Gastroesophageal sphincter (tissue), 3 donors: ENCODE data around the gene THSD4.

Experiments used
- POLR2A ChIP-seq, 2 donors: fragments of 450-650 bp; IDR thresholded peaks; one replicate each; pipeline ENCODE4 v1.6.1; 2017; ENCODE audit warnings: antibody characterized with exemption in 2 of 2, mild to moderate bottlenecking in 2 of 2, moderate library complexity in 1 of 2
- POLR2AphosphoS5 ChIP-seq: sonication (generic); formaldehyde crosslinking; IDR thresholded peaks from one replicate; pipeline ENCODE4 v1.6.1; 2017; ENCODE audit warnings: antibody characterized with exemption
- TF ChIP-seq, protein P1 (sequence below), 4 experiments: fragments of 200-600 bp in 2 of 4; fragments of 450-650 bp in 2 of 4; sonication (generic) in 1 of 4; IDR thresholded peaks; one replicate each; pipeline ENCODE4 v1.5.1; 2017 to 2019; ENCODE audit warnings: antibody characterized with exemption in 4 of 4, mild to moderate bottlenecking in 2 of 4, moderate library complexity in 2 of 4

DNA sequence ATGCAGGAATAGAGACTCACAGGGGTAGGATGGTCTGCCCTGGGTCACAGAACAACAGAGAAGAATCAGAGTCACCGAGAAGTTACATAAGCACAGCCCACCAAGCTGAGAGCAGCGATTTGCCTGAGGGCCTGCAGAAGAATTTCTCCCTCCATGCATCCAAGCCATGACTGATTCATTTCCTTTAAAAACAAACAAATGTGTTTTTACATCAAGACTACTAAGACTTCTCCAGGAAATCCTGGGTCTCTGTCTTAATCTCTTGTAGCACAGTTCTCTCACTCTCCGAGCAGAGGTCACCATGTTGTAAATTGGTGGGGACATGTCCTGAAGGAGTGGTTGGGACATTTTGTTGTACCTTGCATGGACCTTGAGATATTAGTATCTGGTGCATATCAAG, 159.8 kb downstream of the THSD4 start:
- TF ChIP-seq POLR2A (IDR thresholded peaks at IDR 0.05) (no peak), POLR2AphosphoS5 (no peak)
- TF ChIP-seq, protein P1, sequence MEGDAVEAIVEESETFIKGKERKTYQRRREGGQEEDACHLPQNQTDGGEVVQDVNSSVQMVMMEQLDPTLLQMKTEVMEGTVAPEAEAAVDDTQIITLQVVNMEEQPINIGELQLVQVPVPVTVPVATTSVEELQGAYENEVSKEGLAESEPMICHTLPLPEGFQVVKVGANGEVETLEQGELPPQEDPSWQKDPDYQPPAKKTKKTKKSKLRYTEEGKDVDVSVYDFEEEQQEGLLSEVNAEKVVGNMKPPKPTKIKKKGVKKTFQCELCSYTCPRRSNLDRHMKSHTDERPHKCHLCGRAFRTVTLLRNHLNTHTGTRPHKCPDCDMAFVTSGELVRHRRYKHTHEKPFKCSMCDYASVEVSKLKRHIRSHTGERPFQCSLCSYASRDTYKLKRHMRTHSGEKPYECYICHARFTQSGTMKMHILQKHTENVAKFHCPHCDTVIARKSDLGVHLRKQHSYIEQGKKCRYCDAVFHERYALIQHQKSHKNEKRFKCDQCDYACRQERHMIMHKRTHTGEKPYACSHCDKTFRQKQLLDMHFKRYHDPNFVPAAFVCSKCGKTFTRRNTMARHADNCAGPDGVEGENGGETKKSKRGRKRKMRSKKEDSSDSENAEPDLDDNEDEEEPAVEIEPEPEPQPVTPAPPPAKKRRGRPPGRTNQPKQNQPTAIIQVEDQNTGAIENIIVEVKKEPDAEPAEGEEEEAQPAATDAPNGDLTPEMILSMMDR (IDR thresholded peaks at IDR 0.05) = no peak
